ENCODE results near the gene ADAMTS12. TPM values are rescaled to one million over a fixed set of nuclear protein-coding genes. Genes with fewer than 3 reads are reported as not detected.

The ADAMTS12 gene
- total RNA-seq, 1 experiment from 2014 or later: 6.2 TPM

GRCh38 chr5:33563530-33563929 is 328.3 kb downstream of the ADAMTS12 start:
- no peak overlapping the region for H4K5ac ChIP-seq (ENCODE audit: insufficient read length, low read depth, low read length)
- H4K20me1 ChIP-seq (ENCODE audit: control insufficient read depth, insufficient read depth, insufficient read length): no peaks in the 10 kb centered on the region
- no peak overlapping the region for H3K9ac ChIP-seq (ENCODE audit: extremely low read depth, insufficient read length, low read length)
- H3K27ac Mint-ChIP-seq: no peak overlapping the region; a peak in 2 of 7 replicates
- H3K4me3 Mint-ChIP-seq: no peak overlapping the region
- no peak overlapping the region for H2BK15ac ChIP-seq (ENCODE audit: low read depth, low read length)
- no peak overlapping the region for H3K56ac ChIP-seq (ENCODE audit: insufficient read length, low read depth, low read length)
- TF ChIP-seq CTCF (conservative IDR thresholded peaks at IDR 0.05): no peak
- no peak overlapping the region for H3K23ac ChIP-seq (ENCODE audit: insufficient read length, low read depth, low read length)
- no peak for DNase-seq
- no peaks in the 10 kb centered on the region for H3K79me1 ChIP-seq (ENCODE audit: insufficient read depth, low read depth, low read length, poor library complexity, severe bottlenecking)
- no peak overlapping the region for H2BK12ac ChIP-seq (ENCODE audit: insufficient read length, low read depth, low read length)
- no peak overlapping the region for H3K18ac ChIP-seq (ENCODE audit: insufficient read length, low read depth, low read length)
- no peak overlapping the region for H2AFZ ChIP-seq (ENCODE audit: low read length)
- H3T11ph ChIP-seq (ENCODE audit: low read length): no peak overlapping the region
- peaks cover 6% of the 10 kb centered on the region; the same call in 1 of the 2 replicates for H3K4me1 ChIP-seq (ENCODE audit: insufficient read depth, low read length)
- H4K8ac ChIP-seq (replicated peaks; ENCODE audit: insufficient read length, low read depth, low read length): no peak overlapping the region
- peaks cover under 1 to 4% (median 2%) of the 10 kb centered on the region in 3 experiments for H3K36me3 Mint-ChIP-seq (ENCODE audit: insufficient read depth in 1 of 3, low read depth in 3 of 3)
- H4K91ac ChIP-seq (ENCODE audit: insufficient read length, low read depth, low read length): no peak overlapping the region
- H3K9me3 ChIP-seq (ENCODE audit: control insufficient read depth, low read depth, low read length): no peaks in the 10 kb centered on the region
- H3K27me3 ChIP-seq (ENCODE audit: insufficient read depth, low read length): no peaks in the 10 kb centered on the region
- H3K27me3 Mint-ChIP-seq (ENCODE audit: low read depth): no peaks in the 10 kb centered on the region
- no peak overlapping the region for H2BK20ac ChIP-seq (ENCODE audit: low read depth, low read length, poor library complexity, severe bottlenecking)
- no peaks in the 10 kb centered on the region for H3K79me2 ChIP-seq (ENCODE audit: insufficient read depth, low read length)
- H3K4me2 ChIP-seq (ENCODE audit: insufficient read depth, insufficient read length, low read length): no peak overlapping the region
- peaks cover 17 to 20% of the 10 kb centered on the region in 2 experiments for H3K4me1 Mint-ChIP-seq
- no peak overlapping the region for H3K14ac ChIP-seq (ENCODE audit: insufficient read depth, low read length)
- H3K4ac ChIP-seq (ENCODE audit: low read depth, low read length): no peak overlapping the region
- peaks cover 2 to 3% of the 10 kb centered on the region in 2 experiments for H3K9me3 Mint-ChIP-seq
- H2BK5ac ChIP-seq (ENCODE audit: insufficient read length, low read length): no peak overlapping the region
- H2AK5ac ChIP-seq (ENCODE audit: insufficient read length, low read length): no peak overlapping the region
- H2BK120ac ChIP-seq (ENCODE audit: low read depth, low read length, poor library complexity, severe bottlenecking): no peak overlapping the region
- no CpG with 5 or more reads among the region's 2 CpGs for WGBS (ENCODE audit: extremely low coverage, insufficient read length, low lambda C conversion rate)
- no peak overlapping the region for H3K27ac ChIP-seq (ENCODE audit: insufficient read length, low read depth, low read length)
- no peaks in the 10 kb centered on the region for H3K23me2 ChIP-seq (ENCODE audit: insufficient read length, low read depth, low read length, poor library complexity, severe bottlenecking)

All from H9 (cell line).